Fibroblast of lung (primary cell): ENCODE measurements around the gene LGSN. TPM values are rescaled to one million over a fixed set of nuclear protein-coding genes. Genes with fewer than 3 reads are reported as not detected.

Experiments used
- DNase-seq, 2 donors: peaks; one replicate each; pipeline versions ENCODE4 v3.0.0 to v3.0.0-alpha.2; 2010; ENCODE audit warnings: low read depth in 2 of 2
- H2AFZ ChIP-seq: 2 replicates; pipeline ENCODE4 v1.5.1; 2012; ENCODE audit warnings: low read length, control low read depth, inconsistent platforms
- H3K27ac ChIP-seq: 2 replicates; pipeline ENCODE4 v1.5.1; 2011; ENCODE audit warnings: low read length, control low read depth; ENCODE audit not compliant: insufficient read depth
- H3K27me3 ChIP-seq: 2 replicates; pipeline ENCODE4 v1.5.1; 2011; ENCODE audit warnings: mild to moderate bottlenecking, low read length; ENCODE audit not compliant: control insufficient read depth, insufficient read depth
- H3K36me3 ChIP-seq: 2 replicates; pipeline ENCODE4 v1.5.1; 2011; ENCODE audit warnings: low read length; ENCODE audit not compliant: control insufficient read depth, insufficient read depth
- H3K4me1 ChIP-seq: 2 replicates; pipeline ENCODE4 v1.5.1; 2011; ENCODE audit warnings: low read length; ENCODE audit not compliant: control insufficient read depth, insufficient read depth; ENCODE audit errors: extremely low read depth
- H3K4me2 ChIP-seq: 2 replicates; pipeline ENCODE4 v1.5.1; 2011; ENCODE audit warnings: low read length, control low read depth; ENCODE audit not compliant: insufficient read depth; ENCODE audit errors: extremely low read depth
- H3K4me3 ChIP-seq, 4 experiments: fragments of 200-600 bp in 1 of 4; sonication (generic) in 1 of 4; replicated peaks in 1 of 4; 2 replicates each; pipeline ENCODE4 v1.5.1; 2011 to 2016; ENCODE audit warnings: low read length in 4 of 4, low read depth in 3 of 4, mild to moderate bottlenecking in 3 of 4, control low read depth in 2 of 4, inconsistent platforms in 1 of 4, mixed read lengths in 1 of 4; ENCODE audit not compliant: insufficient read depth in 1 of 4; ENCODE audit errors: control extremely low read depth in 1 of 4
- H3K79me2 ChIP-seq: 2 replicates; pipeline ENCODE4 v1.5.1; 2012; ENCODE audit warnings: mild to moderate bottlenecking, low read length, inconsistent platforms; ENCODE audit not compliant: control insufficient read depth, insufficient read depth
- H3K9ac ChIP-seq: 2 replicates; pipeline ENCODE4 v1.5.1; 2011; ENCODE audit warnings: mild to moderate bottlenecking, low read length, control low read depth; ENCODE audit not compliant: insufficient read depth
- H3K9me3 ChIP-seq: 2 replicates; pipeline ENCODE4 v1.5.1; 2012; ENCODE audit warnings: low read depth, low read length; ENCODE audit not compliant: control insufficient read depth, insufficient read depth
- H4K20me1 ChIP-seq: 2 replicates; pipeline ENCODE4 v1.5.1; 2011; ENCODE audit warnings: low read length; ENCODE audit not compliant: control insufficient read depth, insufficient read depth; ENCODE audit errors: extremely low read depth
- CTCF ChIP-seq, 2 donors: IDR thresholded peaks in 1 of 2; conservative IDR thresholded peaks in 1 of 2; 1 replicate in 1 of 2; 2 replicates in 1 of 2; pipeline ENCODE4 v1.5.1; 2011 to 2012; ENCODE audit warnings: low read length in 2 of 2, control low read depth in 1 of 2, inconsistent platforms in 1 of 2, low read depth in 1 of 2, mild to moderate bottlenecking in 1 of 2
- EZH2 ChIP-seq: IDR thresholded peaks from 2 replicates; pipeline ENCODE4 v1.5.1; 2012; ENCODE audit warnings: low read length, control low read depth, mild to moderate bottlenecking; ENCODE audit errors: missing control alignments
- polyA plus RNA-seq, 2 donors: library from polyadenylated mRNA; depleted of rRNA in 1 of 2; stranded (reverse) in 1 of 2; unstranded in 1 of 2; fragments of >200 nt; gene quantifications; 2 replicates each; pipeline ENCODE4 v1.2.1, GENCODE V29; 2011 to 2012; ENCODE audit warnings: missing spikeins in 1 of 2
- total RNA-seq: library from RNA; depleted of rRNA; stranded (reverse); fragments of >200 nt; gene quantifications from 2 replicates; pipeline ENCODE4 v1.2.1, GENCODE V29; 2014

LGSN gene
- total and polyA plus RNA-seq, 2 donors (not counting 1 experiment from before 2014, with no cell fraction given) = under 0.01 TPM; not detected in 1

GRCh38 chr6:63261820-63262219 is 58.0 kb downstream of the LGSN start:
- Histone ChIP-seq H3K4me3 (no peak overlapping the region), H3K36me3 (no peaks in the 10 kb centered on the region), H4K20me1 (no peaks in the 10 kb centered on the region), H3K79me2 (no peaks in the 10 kb centered on the region), H3K9ac (no peak overlapping the region), H3K27me3 (no peaks in the 10 kb centered on the region), H3K27ac (no peak overlapping the region), H3K9me3 (no peaks in the 10 kb centered on the region), H3K4me2 (no peak overlapping the region), H2AFZ (no peak overlapping the region), H3K4me1 (no peaks in the 10 kb centered on the region)
- no peak for DNase-seq
- TF ChIP-seq CTCF (conservative IDR thresholded peaks at IDR 0.05 in 1 of 2, IDR thresholded peaks at IDR 0.05 in 1 of 2; ENCODE audit: low read depth in 1 of 2, low read length in 2 of 2) = no peak
- TF ChIP-seq EZH2 = no peak

- no peak for DNase-seq
- H3K4me2 ChIP-seq = no peak overlapping the region
- no peak for TF ChIP-seq CTCF (conservative IDR thresholded peaks at IDR 0.05 in 1 of 2, IDR thresholded peaks at IDR 0.05 in 1 of 2; ENCODE audit: low read depth in 1 of 2, low read length in 2 of 2)
- TF ChIP-seq EZH2 = no peak
- H3K36me3 ChIP-seq = no peaks in the 10 kb centered on the region
- H2AFZ ChIP-seq = no peak overlapping the region
- H3K4me3 ChIP-seq = no peak overlapping the region
- no peak overlapping the region for H3K27ac ChIP-seq
- no peaks in the 10 kb centered on the region for H3K27me3 ChIP-seq
- H4K20me1 ChIP-seq = no peaks in the 10 kb centered on the region
- no peak overlapping the region for H3K9ac ChIP-seq
- no peaks in the 10 kb centered on the region for H3K4me1 ChIP-seq
- no peaks in the 10 kb centered on the region for H3K9me3 ChIP-seq
- H3K79me2 ChIP-seq = no peaks in the 10 kb centered on the region
Measured at GRCh38 chr6:63259153-63259552, 60.6 kb downstream of the LGSN start.

GRCh38 chr6:63249875-63250482 is 69.8 kb downstream of the LGSN start:
- Histone ChIP-seq H3K9me3 (no peaks in the 10 kb centered on the region), H3K27ac (no peak overlapping the region), H3K36me3 (no peaks in the 10 kb centered on the region), H2AFZ (no peak overlapping the region), H3K4me2 (no peak overlapping the region), H3K79me2 (no peaks in the 10 kb centered on the region), H3K9ac (no peak overlapping the region), H3K4me1 (no peaks in the 10 kb centered on the region), H3K4me3 (no peak overlapping the region), H4K20me1 (no peaks in the 10 kb centered on the region), H3K27me3 (no peaks in the 10 kb centered on the region)
- DNase-seq = no peak
- TF ChIP-seq CTCF (conservative IDR thresholded peaks at IDR 0.05 in 1 of 2, IDR thresholded peaks at IDR 0.05 in 1 of 2; ENCODE audit: low read depth in 1 of 2, low read length in 2 of 2) = no peak
- no peak for TF ChIP-seq EZH2
